LNCAP (cell line): ENCODE results near the gene MRGPRD.

Experiments used
- TF ChIP-seq, protein P1 (sequence below): fragments of 450-650 bp; IDR thresholded peaks from 2 replicates; pipeline ENCODE4 v1.5.1; 2017; ENCODE audit warnings: mild to moderate bottlenecking

Gene MRGPRD

DNA sequence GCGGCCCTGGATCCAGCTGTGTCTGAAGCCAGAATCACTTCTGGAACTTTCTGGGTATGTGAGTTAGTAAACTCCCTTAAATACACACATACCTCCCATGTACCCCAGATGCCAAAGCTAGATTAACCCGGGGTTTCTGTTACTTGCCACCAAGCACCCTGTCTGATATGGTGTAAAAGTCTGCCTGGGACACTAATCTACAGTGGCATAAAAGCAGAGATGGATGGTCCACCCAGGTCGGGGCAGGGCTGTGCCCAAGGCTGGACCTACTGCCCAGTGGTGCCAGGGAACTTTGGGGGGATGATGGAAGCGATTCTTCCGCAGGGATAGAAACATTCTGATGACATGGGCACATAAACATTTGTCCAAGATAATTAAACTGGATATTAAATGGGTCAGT, 19.6 kb upstream of the MRGPRD start:
- TF ChIP-seq, protein P1, sequence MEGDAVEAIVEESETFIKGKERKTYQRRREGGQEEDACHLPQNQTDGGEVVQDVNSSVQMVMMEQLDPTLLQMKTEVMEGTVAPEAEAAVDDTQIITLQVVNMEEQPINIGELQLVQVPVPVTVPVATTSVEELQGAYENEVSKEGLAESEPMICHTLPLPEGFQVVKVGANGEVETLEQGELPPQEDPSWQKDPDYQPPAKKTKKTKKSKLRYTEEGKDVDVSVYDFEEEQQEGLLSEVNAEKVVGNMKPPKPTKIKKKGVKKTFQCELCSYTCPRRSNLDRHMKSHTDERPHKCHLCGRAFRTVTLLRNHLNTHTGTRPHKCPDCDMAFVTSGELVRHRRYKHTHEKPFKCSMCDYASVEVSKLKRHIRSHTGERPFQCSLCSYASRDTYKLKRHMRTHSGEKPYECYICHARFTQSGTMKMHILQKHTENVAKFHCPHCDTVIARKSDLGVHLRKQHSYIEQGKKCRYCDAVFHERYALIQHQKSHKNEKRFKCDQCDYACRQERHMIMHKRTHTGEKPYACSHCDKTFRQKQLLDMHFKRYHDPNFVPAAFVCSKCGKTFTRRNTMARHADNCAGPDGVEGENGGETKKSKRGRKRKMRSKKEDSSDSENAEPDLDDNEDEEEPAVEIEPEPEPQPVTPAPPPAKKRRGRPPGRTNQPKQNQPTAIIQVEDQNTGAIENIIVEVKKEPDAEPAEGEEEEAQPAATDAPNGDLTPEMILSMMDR, result no peak

DNA sequence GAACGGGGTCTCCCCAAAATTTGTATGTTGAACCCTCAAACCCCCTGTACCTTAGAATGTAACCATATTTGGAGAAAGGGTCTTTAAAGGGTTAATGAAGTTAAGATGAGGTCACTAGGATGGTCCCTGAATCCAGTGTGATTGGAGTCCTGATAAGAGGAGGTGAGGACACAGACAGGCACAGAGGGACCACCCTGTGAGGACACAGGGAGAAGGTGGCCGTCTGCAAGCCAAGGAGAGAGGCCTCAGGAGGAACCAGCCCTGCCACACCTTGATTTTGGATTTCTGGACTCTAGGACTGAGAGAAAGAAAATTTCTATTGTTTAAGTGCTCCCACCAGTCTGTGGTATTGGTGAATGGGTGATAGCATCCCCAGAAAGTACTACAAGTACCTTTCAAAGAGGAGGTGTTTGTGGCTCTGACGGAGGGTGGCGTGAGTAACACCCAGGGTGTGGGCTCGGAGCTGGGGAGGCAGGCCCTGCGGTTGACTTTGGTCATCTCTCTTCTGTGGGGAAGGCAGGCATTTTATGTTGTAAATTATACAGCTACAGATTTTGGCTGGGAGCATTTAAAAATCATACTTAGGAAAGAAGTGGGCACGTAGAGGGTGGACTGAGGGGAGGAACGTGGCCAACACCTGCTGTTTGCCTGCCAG, 18.4 kb upstream of the MRGPRD start:
- TF ChIP-seq, protein P1, result no peak

DNA sequence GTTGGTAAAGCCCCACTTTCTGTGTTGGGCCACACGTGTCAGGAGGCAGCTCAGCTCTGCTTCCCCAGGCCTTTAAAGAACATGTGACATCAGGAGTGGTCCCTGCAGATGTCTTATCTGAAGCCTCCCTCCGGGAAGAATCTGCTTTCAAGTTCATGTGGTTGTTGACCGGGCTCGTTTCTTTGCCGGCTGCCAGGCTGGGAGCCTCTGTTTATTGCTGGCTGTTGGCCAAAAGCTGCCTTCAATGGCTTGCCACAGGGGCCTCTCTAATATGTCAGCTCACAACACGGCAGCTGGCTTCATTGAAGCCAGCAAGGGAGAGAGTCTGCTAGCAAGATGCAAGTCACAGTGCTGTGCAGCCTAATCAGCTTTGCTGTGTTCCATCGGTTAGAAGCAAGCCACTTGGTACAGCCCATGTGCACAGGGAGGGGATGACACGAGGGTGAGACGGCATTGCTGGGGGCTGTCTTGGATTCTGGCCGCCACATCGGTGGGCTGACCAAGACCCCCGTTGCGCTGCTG, 17.7 kb upstream of the MRGPRD start:
- TF ChIP-seq, protein P1, result no peak

DNA sequence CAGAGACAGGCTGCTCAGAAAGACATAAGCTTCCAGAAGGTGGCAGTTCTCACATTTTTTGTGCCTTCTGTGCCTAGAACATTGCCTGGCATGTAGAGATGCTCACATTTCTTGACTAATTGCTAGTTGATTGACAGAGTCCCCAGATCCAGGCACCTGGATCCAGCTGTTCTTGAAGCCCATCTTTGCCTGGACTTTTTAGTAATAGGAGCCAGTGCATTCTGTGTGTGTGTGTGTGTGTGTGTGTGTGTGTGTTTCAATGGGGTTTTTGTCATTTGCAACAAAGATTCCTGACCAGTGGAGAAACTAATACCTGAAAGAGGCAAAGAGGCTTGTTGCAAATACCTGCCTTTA, 17.2 kb upstream of the MRGPRD start:
- TF ChIP-seq, protein P1, result no peak

DNA sequence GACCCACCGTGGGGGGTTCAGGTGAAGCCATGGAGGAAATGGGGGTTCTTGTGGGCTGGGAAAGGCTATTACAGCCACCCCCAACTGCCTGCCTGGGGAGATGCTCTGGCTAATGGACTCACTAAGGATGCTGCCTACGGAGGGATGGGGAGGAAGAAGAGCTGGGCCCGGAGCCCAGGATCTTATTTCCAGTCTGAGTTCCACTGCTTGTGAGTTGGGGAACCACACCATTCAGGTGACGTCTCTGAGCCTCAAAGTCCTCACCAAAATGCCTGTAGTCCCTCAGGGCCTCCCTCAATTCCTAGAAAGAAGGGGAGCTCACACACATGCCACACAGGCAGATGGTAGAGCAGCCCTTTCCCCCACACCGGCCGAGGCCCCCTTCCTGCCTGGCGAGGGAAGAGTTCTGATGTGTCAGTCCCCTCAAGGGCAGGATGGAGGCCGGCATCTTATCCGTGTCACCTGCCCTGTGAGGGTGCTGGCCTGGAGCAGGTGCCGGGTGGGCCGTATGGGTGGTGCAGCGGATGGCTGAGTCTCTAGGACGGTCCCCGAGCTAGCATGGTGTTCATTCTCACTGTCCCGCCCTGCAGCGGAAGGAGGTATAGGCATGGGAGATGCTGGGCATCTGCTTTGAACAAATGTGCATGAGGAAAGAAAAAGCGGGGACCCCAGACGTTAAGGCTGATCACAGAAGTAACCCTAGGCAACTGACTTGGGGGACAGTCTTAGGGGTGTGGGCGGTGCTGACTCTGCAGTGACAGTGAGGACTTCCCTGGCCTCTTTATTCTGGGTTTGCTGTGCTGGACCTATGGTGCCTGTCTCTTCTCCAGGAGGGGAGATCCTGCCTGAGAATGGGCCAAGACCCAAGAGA, 16.6 kb upstream of the MRGPRD start:
- TF ChIP-seq, protein P1, result no peak

DNA sequence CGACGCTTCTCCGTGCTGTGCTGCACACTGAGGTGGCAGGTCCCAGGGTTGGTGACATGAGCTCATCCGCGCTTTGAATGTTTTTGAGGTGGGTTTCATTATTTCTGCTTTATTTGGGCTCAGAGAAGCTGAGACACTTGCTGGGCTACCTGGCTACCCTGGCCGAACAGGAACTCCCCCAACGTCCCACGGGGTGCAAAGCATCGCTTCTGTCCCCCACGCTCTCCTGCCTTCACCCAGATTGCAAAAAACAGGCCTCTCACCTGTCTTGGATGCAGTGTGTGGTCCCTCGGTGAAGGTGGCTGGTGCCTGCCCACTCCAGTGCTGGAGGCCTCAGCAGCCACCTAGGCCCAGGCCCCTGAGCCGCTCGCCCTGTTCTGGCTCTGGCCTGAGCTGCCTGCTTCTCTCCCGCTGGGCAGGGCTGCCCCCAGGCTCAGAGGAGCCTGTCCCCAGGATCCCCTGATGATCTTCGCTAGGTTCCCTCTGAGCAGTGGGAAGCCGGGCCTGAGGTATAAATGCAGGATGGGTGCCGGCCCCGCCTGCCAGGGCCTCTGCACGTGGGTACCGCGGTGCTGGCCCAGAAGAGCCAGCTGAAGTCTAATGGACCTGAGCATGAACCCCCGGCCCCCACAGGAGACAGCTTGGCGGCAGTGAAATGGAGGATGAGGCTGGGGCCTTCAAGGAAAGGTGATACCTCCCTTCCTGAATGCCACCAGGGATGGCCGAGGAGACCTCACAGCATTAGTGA, 15.8 kb upstream of the MRGPRD start:
- TF ChIP-seq, protein P1, result no peak

DNA sequence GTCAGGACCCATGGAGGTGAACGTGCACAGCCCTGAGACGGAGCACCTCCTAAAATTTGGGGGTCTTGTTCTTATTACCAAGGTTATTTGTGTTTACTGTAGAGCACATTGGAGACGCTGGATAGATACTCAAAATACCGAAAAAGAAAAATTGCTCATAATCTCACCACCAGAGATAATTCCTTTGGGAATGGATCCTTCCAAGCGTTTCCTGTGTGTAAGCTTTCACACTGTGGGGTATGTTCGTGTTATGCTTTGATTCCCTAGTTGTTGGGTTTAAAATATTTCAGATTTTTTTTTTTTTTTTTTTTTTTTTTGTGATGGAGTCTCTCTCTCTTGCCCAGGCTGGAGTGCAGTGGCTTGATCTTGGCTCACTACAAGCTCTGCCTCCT, 14.1 kb upstream of the MRGPRD start:
- TF ChIP-seq, protein P1, result no peak
